ENCODE data around the gene PTTG2. TPM values are rescaled to one million over a fixed set of nuclear protein-coding genes. Genes with fewer than 3 reads are reported as not detected.

PTTG2 gene
- total RNA-seq, 4 donors from 2014 or later = 0.71 to 5.8 (median 1.5) TPM

DNA sequence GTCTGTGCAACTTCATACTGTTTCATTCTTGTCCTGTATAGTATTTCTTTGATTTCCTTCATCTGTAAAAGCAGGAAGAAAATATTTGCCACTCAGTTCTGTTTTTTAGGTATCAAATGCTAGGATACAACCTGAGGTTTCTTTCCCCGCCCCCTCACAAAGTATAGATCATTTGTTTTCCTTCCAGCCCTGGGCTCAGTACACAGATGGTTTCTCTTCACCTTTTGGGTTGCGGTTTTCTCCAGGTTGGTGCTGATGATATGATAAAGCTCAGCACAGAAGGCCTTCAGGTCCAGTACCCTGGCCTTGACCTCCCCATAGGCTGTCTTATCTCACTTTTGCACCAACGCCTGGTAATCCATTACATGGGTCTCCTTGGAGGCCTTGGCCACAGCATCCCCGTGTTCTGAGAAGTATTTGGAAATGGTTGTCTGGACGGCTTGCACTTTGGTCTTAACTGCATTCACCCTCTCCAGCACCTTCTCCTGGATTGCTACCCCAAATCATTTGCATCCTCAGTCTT lies 35.2 kb downstream of the PTTG2 start:
- Histone ChIP-seq H3K36me3 (no peaks in the 10 kb centered on the region), H3K27me3 (no peaks in the 10 kb centered on the region), H3K4me3 (no peak overlapping the region), H3K9me3 (no peaks in the 10 kb centered on the region), H3K4me1 (peaks cover 54 to 88% (median 77%) of the 10 kb centered on the region in 4 donors), H3K27ac (replicated peaks in 1 of 4) (peak overlapping the region; percentile 35 to 64 (median 58))
- TF ChIP-seq CTCF (IDR thresholded peaks at IDR 0.05) (no peak), POLR2AphosphoS5 (IDR thresholded peaks at IDR 0.05) (no peak), EP300 (IDR thresholded peaks at IDR 0.05) (no peak)
- intact Hi-C loops (cut with DNase I) = no loop called here
- no peak for DNase-seq (ENCODE audit: extremely low spot score)
- 86% methylated on average over 5 of the region's 5 CpGs for WGBS

- no peak for DNase-seq (ENCODE audit: extremely low spot score)
- WGBS = 57% methylated on average over 7 of the region's 7 CpGs
- intact Hi-C loops (cut with DNase I) = no loop called here
- no peaks in the 10 kb centered on the region for H3K36me3 ChIP-seq
- no peaks in the 10 kb centered on the region for H3K27me3 ChIP-seq
- no peaks in the 10 kb centered on the region for H3K9me3 ChIP-seq
- H3K4me3 ChIP-seq = no peak overlapping the region
- H3K4me1 ChIP-seq = peaks cover 45 to 80% (median 69%) of the 10 kb centered on the region in 4 donors
- no peak for TF ChIP-seq POLR2A (IDR thresholded peaks at IDR 0.05; ENCODE audit: low read depth)
- TF ChIP-seq EP300 (IDR thresholded peaks at IDR 0.05) = no peak
- TF ChIP-seq CTCF (IDR thresholded peaks at IDR 0.05) = no peak
- TF ChIP-seq POLR2AphosphoS5 (IDR thresholded peaks at IDR 0.05) = no peak
- peak overlapping the region; percentile 35 to 64 (median 58) for H3K27ac ChIP-seq (replicated peaks in 1 of 4)
Measured at GRCh38 chr4:37995981-37996775, 36.0 kb downstream of the PTTG2 start.

DNA sequence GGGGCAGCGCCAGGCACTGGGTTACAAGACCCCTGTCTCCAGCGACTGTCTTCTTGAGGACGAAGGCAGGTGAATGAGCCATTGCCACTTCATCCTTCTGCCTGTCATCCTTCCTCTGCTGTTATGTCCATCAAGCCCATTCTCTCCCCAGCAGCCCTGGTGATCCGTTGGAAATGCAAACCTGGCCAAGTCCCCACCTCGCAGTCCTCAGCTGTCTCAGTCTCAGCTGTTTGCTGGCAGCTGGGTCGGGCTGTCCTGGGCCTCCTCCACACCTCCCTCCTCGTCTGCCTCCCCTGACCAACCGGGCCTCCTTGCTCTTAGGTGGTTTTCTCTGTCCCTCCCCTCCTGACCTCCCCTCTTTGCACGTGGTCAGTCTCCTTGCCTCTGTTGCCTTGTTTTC lies 38.0 kb downstream of the PTTG2 start:
- no peaks in the 10 kb centered on the region for H3K27me3 ChIP-seq
- DNase-seq (ENCODE audit: extremely low spot score) = no peak
- H3K27ac ChIP-seq (replicated peaks in 1 of 4) = peak overlapping the region; percentile 30 to 57 (median 39)
- TF ChIP-seq POLR2AphosphoS5 (IDR thresholded peaks at IDR 0.05) = no peak
- no peak for TF ChIP-seq CTCF (IDR thresholded peaks at IDR 0.05)
- no peak for TF ChIP-seq POLR2A (IDR thresholded peaks at IDR 0.05; ENCODE audit: low read depth)
- TF ChIP-seq EP300 (IDR thresholded peaks at IDR 0.05) = no peak
- H3K9me3 ChIP-seq = no peaks in the 10 kb centered on the region
- intact Hi-C loops (cut with DNase I) = no loop called here
- 54% methylated on average over 9 of the region's 9 CpGs for WGBS
- no peaks in the 10 kb centered on the region for H3K36me3 ChIP-seq
- peaks cover 39 to 88% (median 69%) of the 10 kb centered on the region in 4 donors for H3K4me1 ChIP-seq
- H3K4me3 ChIP-seq = no peak overlapping the region

GRCh38 chr4:37999000-37999716 lies 39.0 kb downstream of the PTTG2 start:
- H3K36me3 ChIP-seq = no peaks in the 10 kb centered on the region
- WGBS = 92% methylated on average over 12 of the region's 12 CpGs
- H3K4me3 ChIP-seq = no peak overlapping the region
- peak overlapping the region; percentile 30 to 57 (median 39) for H3K27ac ChIP-seq (replicated peaks in 1 of 4)
- peaks cover 47 to 90% (median 74%) of the 10 kb centered on the region in 4 donors for H3K4me1 ChIP-seq
- no peak for DNase-seq (ENCODE audit: extremely low spot score)
- no peaks in the 10 kb centered on the region for H3K27me3 ChIP-seq
- TF ChIP-seq CTCF (IDR thresholded peaks at IDR 0.05) (no peak), EP300 (IDR thresholded peaks at IDR 0.05) (no peak), POLR2A (IDR thresholded peaks at IDR 0.05; ENCODE audit: low read depth) (no peak), POLR2AphosphoS5 (IDR thresholded peaks at IDR 0.05) (no peak)
- H3K9me3 ChIP-seq = no peaks in the 10 kb centered on the region
- intact Hi-C loops (cut with DNase I) = no loop called here
